B cell (primary cell): ENCODE data around the gene LARGE2.

Experiments
- EZH2 ChIP-seq: IDR thresholded peaks from 2 replicates; pipeline ENCODE4 v1.6.1; 2012; ENCODE audit warnings: borderline replicate concordance, low read depth, mild to moderate bottlenecking, moderate library complexity, low read length; ENCODE audit not compliant: insufficient read depth, poor library complexity, severe bottlenecking
- TF ChIP-seq, protein P1 (sequence below): fragments of 200-600 bp; IDR thresholded peaks from one replicate; pipeline ENCODE4 v1.8.0; 2022; ENCODE audit warnings: antibody characterized with exemption, mild to moderate bottlenecking

DNA sequence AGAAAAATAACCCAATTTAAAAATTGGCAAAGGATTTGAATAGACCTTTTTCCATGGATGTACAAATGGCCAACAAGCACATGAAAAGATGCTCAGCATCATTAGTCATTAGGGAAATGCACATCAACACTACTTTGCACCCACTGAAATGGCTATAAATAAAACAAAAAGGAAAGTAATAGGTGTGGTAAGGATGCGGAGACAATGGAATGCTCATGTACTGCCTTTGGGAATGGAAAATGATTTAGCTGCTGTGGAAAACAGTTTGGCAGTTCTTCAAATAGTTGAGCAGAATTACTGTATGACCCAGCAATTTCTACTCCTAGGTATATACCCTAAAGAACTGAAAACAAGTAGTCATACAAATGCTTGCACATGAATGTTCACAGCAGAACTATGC is 37.4 kb downstream of the LARGE2 start:
- TF ChIP-seq, protein P1, sequence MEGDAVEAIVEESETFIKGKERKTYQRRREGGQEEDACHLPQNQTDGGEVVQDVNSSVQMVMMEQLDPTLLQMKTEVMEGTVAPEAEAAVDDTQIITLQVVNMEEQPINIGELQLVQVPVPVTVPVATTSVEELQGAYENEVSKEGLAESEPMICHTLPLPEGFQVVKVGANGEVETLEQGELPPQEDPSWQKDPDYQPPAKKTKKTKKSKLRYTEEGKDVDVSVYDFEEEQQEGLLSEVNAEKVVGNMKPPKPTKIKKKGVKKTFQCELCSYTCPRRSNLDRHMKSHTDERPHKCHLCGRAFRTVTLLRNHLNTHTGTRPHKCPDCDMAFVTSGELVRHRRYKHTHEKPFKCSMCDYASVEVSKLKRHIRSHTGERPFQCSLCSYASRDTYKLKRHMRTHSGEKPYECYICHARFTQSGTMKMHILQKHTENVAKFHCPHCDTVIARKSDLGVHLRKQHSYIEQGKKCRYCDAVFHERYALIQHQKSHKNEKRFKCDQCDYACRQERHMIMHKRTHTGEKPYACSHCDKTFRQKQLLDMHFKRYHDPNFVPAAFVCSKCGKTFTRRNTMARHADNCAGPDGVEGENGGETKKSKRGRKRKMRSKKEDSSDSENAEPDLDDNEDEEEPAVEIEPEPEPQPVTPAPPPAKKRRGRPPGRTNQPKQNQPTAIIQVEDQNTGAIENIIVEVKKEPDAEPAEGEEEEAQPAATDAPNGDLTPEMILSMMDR = no peak
- no peak for TF ChIP-seq EZH2
